SJSA1 (cell line): Measurements from ENCODE around the gene SRP19. TPM values are rescaled to one million over a fixed set of nuclear protein-coding genes. Genes with fewer than 3 reads are reported as not detected.

ENCODE experiments used
- DNase-seq, 2 experiments: peaks; one replicate each; pipeline ENCODE4 v3.0.0-alpha.2; 2015 to 2020; ENCODE audit warnings: low spot score in 2 of 2, low read depth in 1 of 2
- H3K27ac ChIP-seq: fragments of 250-450 bp; sonication (Bioruptor Pico); 2 replicates; pipeline ENCODE4 v1.5.1; 2020; ENCODE audit warnings: mild to moderate bottlenecking, moderate library complexity
- H3K27me3 ChIP-seq: fragments of 250-450 bp; sonication (Bioruptor Pico); replicated peaks from 2 replicates; pipeline ENCODE4 v1.5.1; 2020; ENCODE audit warnings: mild to moderate bottlenecking, moderate library complexity
- H3K36me3 ChIP-seq: fragments of 250-450 bp; sonication (Bioruptor Pico); 2 replicates; pipeline ENCODE4 v1.5.1; 2020; ENCODE audit warnings: mild to moderate bottlenecking
- H3K4me1 ChIP-seq: fragments of 250-450 bp; sonication (Bioruptor Pico); replicated peaks from 2 replicates; pipeline ENCODE4 v1.6.1; 2021; ENCODE audit warnings: mild to moderate bottlenecking
- H3K4me3 ChIP-seq: fragments of 250-450 bp; sonication (Bioruptor Pico); 2 replicates; pipeline ENCODE4 v1.5.1; 2020; ENCODE audit warnings: mild to moderate bottlenecking
- H3K9me3 ChIP-seq: fragments of 250-450 bp; sonication (Bioruptor Pico); replicated peaks from 2 replicates; pipeline ENCODE4 v1.5.1; 2020; ENCODE audit warnings: mild to moderate bottlenecking
- total RNA-seq: library from RNA; depleted of rRNA; stranded (reverse); fragments of >200 nt; shearing (Covaris generic); gene quantifications from 2 replicates; pipeline ENCODE4 v1.2.3, GENCODE V29; 2014; rRNA removed

Gene SRP19
- total RNA-seq = 132 and 155 TPM in 2 replicates

DNA sequence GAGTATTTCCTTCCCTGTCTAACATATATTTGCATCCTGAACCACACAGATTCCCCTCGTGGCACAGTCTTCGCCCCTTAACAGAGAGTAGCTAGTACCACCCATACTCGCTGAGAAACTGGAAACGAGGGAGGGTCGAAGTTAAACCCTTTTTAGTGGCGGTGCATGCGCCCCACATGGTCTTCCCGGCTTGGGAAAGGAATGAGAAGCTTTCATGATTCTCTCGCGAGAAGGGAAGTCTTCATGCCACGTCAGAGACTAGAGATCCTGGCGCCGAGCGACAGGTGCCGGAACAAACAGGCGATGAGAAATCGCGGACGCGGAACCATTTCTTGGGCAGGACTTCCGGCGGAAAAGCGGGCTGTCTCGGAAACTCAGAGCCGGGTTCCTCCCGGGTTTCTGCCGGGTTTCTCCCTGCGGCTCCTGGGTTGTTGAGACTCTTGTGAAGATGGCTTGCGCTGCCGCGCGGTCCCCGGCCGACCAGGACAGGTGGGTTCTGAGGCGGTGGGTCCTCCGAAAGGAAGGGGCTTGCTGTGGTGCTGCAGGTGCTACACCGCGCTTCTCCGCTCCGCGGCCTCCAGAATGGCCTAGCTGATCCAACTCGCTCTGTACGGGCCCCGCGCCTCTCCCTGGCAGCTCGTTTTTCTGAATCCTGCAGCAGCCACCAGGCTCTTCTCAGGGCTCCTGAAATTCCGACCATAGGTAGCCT lies at the start of gene SRP19:
SRP19 (plus strand) TSS at position 359 of the 709 bp plus-strand sequence; CDS start at position 449, 90 bp downstream.
- Histone ChIP-seq H3K9me3 (no peaks in the 10 kb centered on the region), H3K27ac (peak within 1 kb of the TSS; percentile 44), H3K4me1 (peaks cover 17% of the 10 kb centered on the region), H3K4me3 (peak within 1 kb of the TSS; percentile 68), H3K27me3 (no peaks in the 10 kb centered on the region), H3K36me3 (peaks cover 42% of the 10 kb centered on the region)
- peak; percentile 94 to 97 for DNase-seq

DNA sequence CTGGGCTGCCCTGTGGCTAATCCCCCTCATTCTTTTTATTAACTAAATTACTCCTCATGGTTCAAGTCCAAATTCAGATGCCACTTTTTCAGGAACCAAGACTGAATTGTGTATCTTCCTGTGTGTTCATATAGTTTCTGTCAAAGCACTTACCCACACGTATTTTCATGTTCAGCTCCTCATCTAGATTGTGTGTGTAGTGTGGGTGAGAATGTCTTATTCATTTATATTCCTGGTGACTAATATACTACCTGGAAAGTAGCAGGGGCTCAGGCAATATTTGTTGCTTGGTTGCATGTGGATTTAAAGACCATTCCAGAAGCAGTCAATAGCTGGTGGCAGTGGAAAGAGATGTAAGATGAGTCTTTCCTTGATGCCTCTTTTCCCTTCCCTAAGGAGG lies 48.5 kb upstream of the SRP19 start:
- H3K36me3 ChIP-seq = peaks cover 14% of the 10 kb centered on the region
- H3K27me3 ChIP-seq = no peaks in the 10 kb centered on the region
- no peak overlapping the region for H3K27ac ChIP-seq
- H3K9me3 ChIP-seq = no peaks in the 10 kb centered on the region
- no peak for DNase-seq
- H3K4me3 ChIP-seq = no peak overlapping the region
- H3K4me1 ChIP-seq = 0 out of 2 replicates have a peak, but pooled peaks cover 3% of the 10 kb centered on the region

DNA sequence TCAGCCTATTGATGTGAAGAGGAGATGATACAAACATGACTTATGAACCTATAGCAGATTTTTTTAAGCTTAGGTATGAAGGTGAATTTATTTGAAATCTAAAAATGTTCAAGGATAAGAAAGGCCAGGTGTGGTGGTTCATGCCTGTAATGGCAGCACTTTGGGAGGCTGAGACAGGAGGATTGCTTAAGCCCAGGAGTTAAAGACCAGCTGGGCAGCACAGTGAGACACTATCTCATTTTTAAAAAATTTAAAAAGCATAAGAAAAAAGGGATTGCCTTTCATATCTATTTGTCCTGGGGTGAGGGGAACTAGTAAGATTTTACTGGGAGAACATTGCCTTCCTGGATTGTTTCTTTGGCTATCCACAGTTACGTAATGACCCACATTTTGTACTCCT lies 40.8 kb upstream of the SRP19 start:
- H3K36me3 ChIP-seq = peaks cover 37% of the 10 kb centered on the region
- no peaks in the 10 kb centered on the region for H3K4me1 ChIP-seq
- no peak overlapping the region for H3K4me3 ChIP-seq
- no peak for DNase-seq
- H3K27ac ChIP-seq = no peak overlapping the region
- H3K27me3 ChIP-seq = no peaks in the 10 kb centered on the region
- no peaks in the 10 kb centered on the region for H3K9me3 ChIP-seq

DNA sequence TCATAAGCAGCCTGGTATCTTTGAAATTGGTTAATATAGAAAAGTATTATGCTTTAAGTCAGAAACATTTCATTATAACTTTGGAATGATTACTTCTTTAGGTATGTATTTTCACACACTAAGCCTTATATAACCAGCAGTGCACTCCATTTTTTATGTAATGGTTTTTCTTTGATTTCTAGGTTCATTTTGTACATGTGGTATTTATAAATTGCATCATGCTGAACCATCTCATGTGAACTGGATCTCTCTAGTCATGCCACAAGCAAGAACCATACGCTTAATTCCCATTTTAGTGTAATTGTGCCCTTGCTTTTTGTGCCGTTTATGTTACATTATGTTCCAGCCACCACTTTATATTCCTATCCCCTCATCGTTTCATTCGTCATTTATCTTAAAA lies 38.6 kb upstream of the SRP19 start:
- DNase-seq = no peak
- no peaks in the 10 kb centered on the region for H3K9me3 ChIP-seq
- H3K4me3 ChIP-seq = no peak overlapping the region
- H3K4me1 ChIP-seq = no peaks in the 10 kb centered on the region
- H3K27me3 ChIP-seq = no peaks in the 10 kb centered on the region
- H3K27ac ChIP-seq = no peak overlapping the region
- peaks cover 34% of the 10 kb centered on the region for H3K36me3 ChIP-seq

DNA sequence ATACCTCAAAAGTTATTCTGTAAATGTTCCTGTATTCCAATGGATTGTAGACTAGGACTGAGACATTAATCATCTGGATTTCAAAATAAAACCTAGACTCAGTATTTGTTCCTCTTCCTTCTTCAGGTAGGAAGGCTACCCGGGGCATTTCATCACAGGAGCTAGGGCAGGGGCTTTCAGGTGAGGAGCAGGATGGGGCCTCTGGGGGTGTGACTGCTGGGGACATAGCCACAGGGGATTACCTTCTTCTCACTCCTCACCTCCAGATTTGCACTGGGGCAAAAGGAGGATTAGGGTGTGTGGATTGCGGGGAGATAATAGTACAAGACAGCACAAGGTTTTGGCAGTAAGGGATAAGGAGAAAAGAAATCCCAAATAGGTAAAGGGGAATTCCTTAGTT lies 37.9 kb upstream of the SRP19 start:
- Histone ChIP-seq H3K27ac (no peak overlapping the region), H3K36me3 (peaks cover 32% of the 10 kb centered on the region), H3K4me3 (no peak overlapping the region), H3K9me3 (no peaks in the 10 kb centered on the region), H3K27me3 (no peaks in the 10 kb centered on the region), H3K4me1 (no peaks in the 10 kb centered on the region)
- no peak for DNase-seq

DNA sequence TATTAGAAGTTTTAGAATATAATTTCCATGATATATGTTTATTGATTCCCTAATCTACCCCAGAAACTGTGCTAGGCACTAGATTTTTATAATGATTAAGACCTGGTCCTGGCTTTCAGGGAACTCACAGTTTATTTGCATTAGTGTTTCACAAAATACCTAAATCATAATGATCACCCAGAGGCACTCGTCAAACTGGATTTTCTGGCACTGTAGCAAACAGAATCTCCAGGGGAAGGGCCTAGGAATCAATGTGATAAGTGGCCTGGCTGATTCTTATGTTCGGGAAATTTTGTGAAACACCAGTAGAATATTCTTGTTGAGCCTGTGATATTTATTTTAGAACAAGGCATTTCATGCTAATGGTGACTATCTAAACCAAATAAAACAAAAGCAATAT lies 37.4 kb upstream of the SRP19 start:
- no peaks in the 10 kb centered on the region for H3K4me1 ChIP-seq
- H3K27me3 ChIP-seq = no peaks in the 10 kb centered on the region
- H3K9me3 ChIP-seq = no peaks in the 10 kb centered on the region
- peaks cover 32% of the 10 kb centered on the region for H3K36me3 ChIP-seq
- H3K4me3 ChIP-seq = no peak overlapping the region
- DNase-seq = no peak
- H3K27ac ChIP-seq = no peak overlapping the region

DNA sequence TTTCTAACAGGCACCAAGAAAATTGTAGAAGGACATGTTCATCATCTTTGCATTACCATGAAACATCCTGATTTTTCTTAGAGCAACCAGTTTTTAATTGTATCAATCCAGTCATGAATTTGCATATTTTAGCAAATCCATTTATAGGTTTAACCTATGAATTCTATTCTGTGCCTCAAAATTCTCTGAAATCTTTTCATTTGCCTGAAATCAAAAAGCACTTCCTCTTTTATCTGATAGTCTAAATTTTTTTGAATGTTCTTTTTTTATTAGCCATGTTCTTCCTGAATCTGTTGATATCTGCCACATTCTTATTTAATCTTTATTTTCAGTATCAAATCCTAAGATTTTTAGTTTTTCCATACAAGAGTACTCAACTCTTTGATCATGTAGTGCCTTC lies 36.9 kb upstream of the SRP19 start:
- no peaks in the 10 kb centered on the region for H3K27me3 ChIP-seq
- peaks cover 32% of the 10 kb centered on the region for H3K36me3 ChIP-seq
- H3K9me3 ChIP-seq = no peaks in the 10 kb centered on the region

DNA sequence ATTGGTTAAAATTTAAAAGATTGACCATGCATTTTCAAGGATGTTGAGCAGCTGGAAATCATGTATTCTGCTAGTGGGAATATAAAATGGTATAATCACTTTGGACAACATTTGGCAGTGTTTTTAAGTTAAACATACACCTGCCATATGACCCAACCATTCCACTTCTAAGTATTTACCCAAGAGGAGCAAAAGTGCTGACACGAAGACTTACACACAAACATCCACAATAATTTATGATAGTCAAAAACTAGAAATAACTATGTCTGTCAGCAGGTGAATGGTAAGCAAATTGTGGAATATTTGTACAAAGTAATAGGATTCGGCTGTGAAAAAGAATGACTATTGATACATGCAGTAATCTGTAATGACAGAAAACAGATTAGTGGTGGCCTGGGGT lies 30.7 kb upstream of the SRP19 start:
- Histone ChIP-seq H3K4me1 (no peaks in the 10 kb centered on the region), H3K4me3 (no peak overlapping the region), H3K27me3 (no peaks in the 10 kb centered on the region), H3K36me3 (peaks cover 18% of the 10 kb centered on the region), H3K9me3 (no peaks in the 10 kb centered on the region), H3K27ac (no peak overlapping the region)
- DNase-seq = no peak

More for the DNA sequence above, 36.9 kb upstream of the SRP19 start:
- Histone ChIP-seq H3K4me1 (no peaks in the 10 kb centered on the region), H3K27ac (no peak overlapping the region), H3K4me3 (no peak overlapping the region)
- DNase-seq = no peak

DNA sequence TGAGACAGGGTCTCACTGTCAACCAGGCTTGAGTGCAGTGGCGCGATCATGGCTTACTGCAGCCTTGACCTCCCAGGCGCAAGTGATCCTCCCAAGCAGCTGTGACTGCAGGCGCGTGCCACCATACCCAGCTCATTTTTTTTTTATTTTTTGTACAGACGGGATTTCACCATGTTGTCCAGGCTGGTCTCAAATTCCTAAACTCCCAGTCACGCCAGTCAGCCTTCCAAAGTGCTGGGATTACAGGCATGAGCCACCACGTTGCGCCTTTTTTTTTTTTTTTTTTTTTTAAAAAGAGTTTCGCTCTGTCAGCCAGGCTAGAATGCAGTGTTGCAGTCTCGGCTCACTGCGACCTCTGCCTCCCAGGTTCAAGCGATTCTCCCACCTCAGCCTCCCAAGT lies 27.1 kb upstream of the SRP19 start:
- no peaks in the 10 kb centered on the region for H3K27me3 ChIP-seq
- DNase-seq = no peak
- no peaks in the 10 kb centered on the region for H3K9me3 ChIP-seq
- no peaks in the 10 kb centered on the region for H3K4me1 ChIP-seq
- H3K4me3 ChIP-seq = no peak overlapping the region
- no peak overlapping the region for H3K27ac ChIP-seq
- peaks cover 33% of the 10 kb centered on the region for H3K36me3 ChIP-seq

DNA sequence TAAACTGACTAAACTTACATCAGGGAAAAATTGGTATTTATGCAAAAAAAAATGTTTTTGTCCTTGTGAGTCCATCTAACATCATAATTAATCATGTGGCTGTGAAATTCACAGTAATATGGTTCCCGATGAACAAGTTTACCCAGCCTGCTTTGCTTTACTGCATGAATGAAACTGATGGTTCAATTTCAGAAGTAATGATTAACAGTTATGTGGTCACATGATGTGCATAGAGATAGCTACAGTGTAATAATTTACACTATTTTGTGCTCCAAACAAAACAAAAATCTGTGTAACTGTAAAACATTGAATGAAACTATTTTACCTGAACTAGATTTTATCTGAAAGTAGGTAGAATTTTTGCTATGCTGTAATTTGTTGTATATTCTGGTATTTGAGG lies 16.6 kb upstream of the SRP19 start:
- Histone ChIP-seq H3K4me1 (no peaks in the 10 kb centered on the region), H3K27ac (no peak overlapping the region), H3K36me3 (peaks cover 25% of the 10 kb centered on the region), H3K4me3 (no peak overlapping the region), H3K27me3 (no peaks in the 10 kb centered on the region), H3K9me3 (no peaks in the 10 kb centered on the region)
- DNase-seq = no peak

DNA sequence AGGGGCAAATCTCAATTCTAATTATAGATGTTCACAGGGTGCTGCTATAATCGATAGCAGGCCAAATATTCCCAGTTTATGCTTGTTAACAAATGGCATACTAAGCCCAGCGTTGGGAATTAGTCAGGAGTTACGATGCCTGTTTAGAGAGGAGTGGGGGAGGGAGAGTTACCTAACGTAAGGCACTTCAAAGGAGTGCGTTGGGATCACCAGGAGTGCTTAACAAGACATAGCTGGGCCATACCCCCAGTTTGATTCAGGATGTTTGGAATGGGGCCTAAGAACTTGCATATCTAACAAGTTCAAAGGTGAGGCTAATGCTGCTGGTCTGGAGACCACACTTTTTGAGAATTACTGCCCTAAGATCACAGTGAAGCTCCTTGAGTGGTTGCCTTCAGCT lies 14.5 kb upstream of the SRP19 start:
- peaks cover 4% of the 10 kb centered on the region for H3K36me3 ChIP-seq
- no peaks in the 10 kb centered on the region for H3K4me1 ChIP-seq
- H3K27ac ChIP-seq = no peak overlapping the region
- H3K9me3 ChIP-seq = no peaks in the 10 kb centered on the region
- no peak overlapping the region for H3K4me3 ChIP-seq
- no peak for DNase-seq
- H3K27me3 ChIP-seq = no peaks in the 10 kb centered on the region

DNA sequence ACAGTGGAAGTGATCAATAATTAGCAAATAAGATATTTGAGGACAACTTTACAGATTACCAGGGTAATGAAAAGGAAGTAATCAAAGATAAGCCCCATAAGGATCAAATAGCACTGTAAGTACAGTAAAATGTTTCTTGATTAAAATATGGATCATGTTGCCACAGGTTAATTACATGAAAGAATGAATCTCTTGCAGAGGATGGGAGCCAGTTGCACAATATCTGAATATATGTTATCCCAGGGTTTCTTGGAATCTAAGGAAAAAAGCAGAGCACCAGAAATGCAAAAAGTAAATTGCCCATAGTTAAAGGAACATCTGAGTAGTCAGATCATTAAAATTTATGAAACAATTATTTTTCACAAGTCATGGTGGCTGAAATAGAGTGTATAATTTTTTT lies 13.8 kb upstream of the SRP19 start:
- DNase-seq = no peak
- no peaks in the 10 kb centered on the region for H3K36me3 ChIP-seq
- H3K27ac ChIP-seq = no peak overlapping the region
- H3K9me3 ChIP-seq = no peaks in the 10 kb centered on the region
- no peaks in the 10 kb centered on the region for H3K27me3 ChIP-seq
- H3K4me3 ChIP-seq = no peak overlapping the region
- no peaks in the 10 kb centered on the region for H3K4me1 ChIP-seq

DNA sequence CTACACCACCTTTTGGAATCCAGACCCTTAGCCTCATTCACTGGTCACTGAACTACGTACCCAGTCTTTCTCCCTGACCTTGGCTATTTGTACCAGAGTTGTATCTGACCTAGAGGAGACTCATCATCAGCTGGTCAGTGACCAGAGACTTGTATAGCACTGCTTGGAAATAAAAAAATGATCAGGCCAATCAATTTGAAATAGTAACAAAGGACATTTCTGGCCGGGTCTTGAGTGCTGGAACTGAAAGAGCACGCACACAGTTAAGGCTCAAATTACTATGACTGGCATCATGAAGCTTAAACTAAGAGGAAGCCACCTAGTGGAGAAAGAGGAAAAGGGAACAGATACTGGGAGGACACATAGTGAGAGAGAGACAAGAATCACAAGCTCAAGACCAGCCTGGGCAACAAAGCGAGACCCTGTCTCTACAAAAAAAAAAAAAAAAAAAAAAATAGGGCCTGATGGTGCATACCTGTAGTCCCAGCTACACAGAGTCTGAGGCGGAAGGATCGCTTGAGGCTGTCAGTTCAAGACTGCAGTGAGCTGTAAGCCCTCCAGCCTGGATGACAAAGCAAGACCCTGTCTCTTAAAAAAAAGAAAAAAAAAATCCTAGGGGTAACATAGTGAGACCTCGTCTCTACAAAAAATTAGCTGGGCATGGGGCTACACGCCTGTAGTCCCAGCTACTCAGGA lies 12.8 kb upstream of the SRP19 start:
- Histone ChIP-seq H3K4me1 (no peaks in the 10 kb centered on the region), H3K4me3 (no peak overlapping the region), H3K9me3 (no peaks in the 10 kb centered on the region), H3K36me3 (no peaks in the 10 kb centered on the region), H3K27me3 (no peaks in the 10 kb centered on the region), H3K27ac (no peak overlapping the region)
- peak in 1 of 2 experiments; percentile 70 for DNase-seq

DNA sequence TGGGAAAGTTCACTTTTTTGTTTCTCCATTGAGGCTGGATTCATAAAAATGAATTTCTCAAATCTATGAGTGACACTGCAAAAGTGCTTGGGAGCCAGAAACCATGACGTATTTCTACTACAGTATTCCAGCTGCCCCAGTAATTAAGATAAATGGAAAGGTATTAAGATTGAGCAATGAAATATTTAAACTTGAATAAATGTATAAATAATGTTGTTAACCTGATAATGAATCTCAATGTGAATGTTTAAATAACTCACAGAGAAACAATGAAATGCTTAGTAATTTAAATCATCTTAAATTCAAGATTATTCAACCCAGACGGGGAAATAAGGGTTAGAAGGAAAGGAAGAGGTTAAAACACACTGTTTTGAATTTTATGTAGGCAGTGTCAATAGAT lies 11.2 kb upstream of the SRP19 start:
- Histone ChIP-seq H3K4me3 (no peak overlapping the region), H3K27me3 (no peaks in the 10 kb centered on the region), H3K36me3 (no peaks in the 10 kb centered on the region)

More for the DNA sequence above, 11.2 kb upstream of the SRP19 start:
- H3K27ac ChIP-seq = no peak overlapping the region
- DNase-seq = no peak
- 0 out of 2 replicates have a peak, but pooled peaks cover 3% of the 10 kb centered on the region for H3K9me3 ChIP-seq
- no peaks in the 10 kb centered on the region for H3K4me1 ChIP-seq
